Activated CD4-positive, alpha-beta memory T cell treated with anti-CD3 and anti-CD28 coated beads, Interleukin-2, amount 10 ng/mL, durations not matched to agents 7 days and 5 days (primary cell): ENCODE measurements around the gene IQSEC3. TPM values are rescaled to one million over a fixed set of nuclear protein-coding genes. Genes with fewer than 3 reads are reported as not detected.

ENCODE experiments used
- total RNA-seq, 2 experiments: library from RNA; stranded (reverse); gene quantifications; one replicate each; pipeline ENCODE4 v1.2.3, GENCODE V29; 2021

The IQSEC3 gene
- total RNA-seq, 2 experiments from 2014 or later: 0.10 to 0.33 TPM

Other genes with a start within 250 kb of the IQSEC3 start
- not detected for gene SLC6A12, start 147.4 kb downstream of the IQSEC3 start, total RNA-seq
- not detected for gene SLC6A13, start 196.1 kb downstream of the IQSEC3 start, total RNA-seq